ENCODE results near the gene GGCX. TPM values are rescaled to one million over a fixed set of nuclear protein-coding genes. Genes with fewer than 3 reads are reported as not detected.

The GGCX gene
- total and polyA plus RNA-seq, 2 of the 13 experiments (the other 11 are each of a cell fraction or from before 2014, with no cell fraction given) = 72.5 to 103 TPM

- TF ChIP-seq ZFP62 (CRISPR knock-in tag; IDR thresholded peaks at IDR 0.05) (peak; percentile 82; the same call in 1 of the 2 replicates), KLF9 (CRISPR knock-in tag; IDR thresholded peaks at IDR 0.05; ENCODE audit: low read depth) (peak; percentile 75; the same call in 1 of the 2 replicates), ZBTB4 (CRISPR knock-in tag; IDR thresholded peaks at IDR 0.05; ENCODE audit: borderline replicate concordance) (0 out of 2 replicates have a peak, but pooled peaks have one; percentile 67), ZNF773 (CRISPR knock-in tag; IDR thresholded peaks at IDR 0.05; ENCODE audit: borderline replicate concordance) (peak; percentile 96), DMAP1 (CRISPR knock-in tag; IDR thresholded peaks at IDR 0.05) (peak; percentile 97), EEA1 (CRISPR knock-in tag; IDR thresholded peaks at IDR 0.05; ENCODE audit: borderline replicate concordance) (peak; percentile 92), ZKSCAN8 (CRISPR knock-in tag; IDR thresholded peaks at IDR 0.05; ENCODE audit: borderline replicate concordance) (peak; percentile 22), ZNF883 (CRISPR knock-in tag; IDR thresholded peaks at IDR 0.05; ENCODE audit: not compliant biosample characterization) (peak; percentile 73), FOXK1 (CRISPR knock-in tag; IDR thresholded peaks at IDR 0.05; ENCODE audit: borderline replicate concordance, low read depth) (peak; percentile 54; the same call in 1 of the 2 replicates), ZNF281 (CRISPR knock-in tag; IDR thresholded peaks at IDR 0.05; ENCODE audit: borderline replicate concordance) (peak; percentile 70), EP300 (IDR thresholded peaks at IDR 0.05; ENCODE audit: low read depth in 2 of 2, low read length in 2 of 2) (peak; percentile 3 to 58; a peak in 1 of 4 replicates), EP300 (CRISPR knock-in tag; IDR thresholded peaks at IDR 0.05; ENCODE audit: borderline replicate concordance) (peak; percentile 40; the same call in 1 of the 2 replicates), CREB3 (CRISPR knock-in tag; IDR thresholded peaks at IDR 0.05) (peak; percentile 73; the same call in 1 of the 2 replicates), IKZF5 (CRISPR knock-in tag; IDR thresholded peaks at IDR 0.05) (peak; percentile 72; the same call in 1 of the 2 replicates), SMARCE1 (IDR thresholded peaks at IDR 0.05; ENCODE audit: borderline replicate concordance) (peak; percentile 4; the same call in 1 of the 2 replicates), ZFP36L2 (CRISPR knock-in tag; IDR thresholded peaks at IDR 0.05) (peak; percentile 93; the same call in 1 of the 2 replicates), ZSCAN20 (CRISPR knock-in tag; IDR thresholded peaks at IDR 0.05; ENCODE audit: borderline replicate concordance) (no peak; the same call in 1 of the 2 replicates), NR2F1 (CRISPR knock-in tag; IDR thresholded peaks at IDR 0.05) (0 out of 4 replicates have a peak, but pooled peaks of 1 of the 2 experiments have one; percentile 5)
These were observed 22.6 kb downstream of the GGCX start, which contains the start of gene MAT2A (continued) for GRCh38 chr2:85538507-85539360.

Measured in HepG2 (cell line).